ENCODE results near the gene LIFR. TPM values are rescaled to one million over a fixed set of nuclear protein-coding genes. Genes with fewer than 3 reads are reported as not detected.
"Not testable (repeated sequence)": the region's sequence is repeated elsewhere in the genome, so short reads cannot be mapped to it uniquely, and the experiment has no call there.

The LIFR gene
- total and polyA plus RNA-seq, 7 donors: 0.23 to 79.6 (median 43.0) TPM

GRCh38 chr5:38528162-38528703, 28.2 kb downstream of the LIFR start:
- Histone ChIP-seq H3K27me3 (no peaks in the 10 kb centered on the region), H3K36me3 (peaks cover 0 to 34% (median 6%) of the 10 kb centered on the region in 4 donors), H3K4me1 (peaks cover 0 to 8% (median 0%) of the 10 kb centered on the region in 4 donors), H3K4me3 (no peak overlapping the region), H3K27ac (no peak overlapping the region), H3K9me3 (no peaks in the 10 kb centered on the region)
- TF ChIP-seq POLR2AphosphoS5 (IDR thresholded peaks at IDR 0.05) (no peak), EP300 (IDR thresholded peaks at IDR 0.05) (no peak), POLR2A (IDR thresholded peaks at IDR 0.05) (no peak), CTCF (IDR thresholded peaks at IDR 0.05) (no peak)
- WGBS, 2 donors: 42 to 53% methylated on average over 3 of the region's 3 CpGs
- no peak for DNase-seq
- intact Hi-C loops (cut with DNase I): no loop called here

- Histone ChIP-seq H3K36me3 (peaks cover 0 to 41% (median 6%) of the 10 kb centered on the region in 4 donors), H3K4me3 (no peak overlapping the region), H3K4me1 (peaks cover 0 to 8% (median 0%) of the 10 kb centered on the region in 4 donors), H3K27me3 (no peaks in the 10 kb centered on the region), H3K27ac (no peak overlapping the region), H3K9me3 (no peaks in the 10 kb centered on the region)
- no peak for TF ChIP-seq EP300 (IDR thresholded peaks at IDR 0.05)
- intact Hi-C loops (cut with DNase I): no loop called here
- WGBS, 2 donors: 70 to 90% methylated on average over 2 of the region's 2 CpGs
- no peak for DNase-seq
Observed at GRCh38 chr5:38527475-38527874, 29.0 kb downstream of the LIFR start.

- peaks cover 7 to 54% (median 12%) of the 10 kb centered on the region in 4 donors for H3K36me3 ChIP-seq
- no peak for TF ChIP-seq POLR2AphosphoS5 (IDR thresholded peaks at IDR 0.05)
- no peak for TF ChIP-seq EP300 (IDR thresholded peaks at IDR 0.05)
- TF ChIP-seq POLR2A (IDR thresholded peaks at IDR 0.05): no peak
- TF ChIP-seq CTCF (IDR thresholded peaks at IDR 0.05): no peak
- intact Hi-C loops (cut with DNase I): no loop called here
- H3K9me3 ChIP-seq: no peaks in the 10 kb centered on the region
- no peaks in the 10 kb centered on the region for H3K27me3 ChIP-seq
- no peak for DNase-seq
- H3K27ac ChIP-seq: no peak overlapping the region
- H3K4me3 ChIP-seq: no peak overlapping the region
- WGBS, 2 donors: 63 to 83% methylated on average over 3 of the region's 3 CpGs
- H3K4me1 ChIP-seq: no peaks in the 10 kb centered on the region
Observed at GRCh38 chr5:38524022-38524421, 32.4 kb downstream of the LIFR start.

GRCh38 chr5:38519476-38519875, 37.0 kb downstream of the LIFR start:
- H3K9me3 ChIP-seq: no peaks in the 10 kb centered on the region
- TF ChIP-seq CTCF (IDR thresholded peaks at IDR 0.05) (no peak), POLR2A (IDR thresholded peaks at IDR 0.05) (no peak), EP300 (IDR thresholded peaks at IDR 0.05) (no peak), POLR2AphosphoS5 (IDR thresholded peaks at IDR 0.05) (no peak)
- WGBS, 2 donors: 93 to 95% methylated on average over 3 of the region's 3 CpGs
- intact Hi-C loops (cut with DNase I): no loop called here
- H3K36me3 ChIP-seq: peaks cover 5 to 31% (median 8%) of the 10 kb centered on the region in 4 donors
- H3K4me1 ChIP-seq: no peaks in the 10 kb centered on the region
- DNase-seq: no peak
- no peak overlapping the region for H3K27ac ChIP-seq
- no peak overlapping the region for H3K4me3 ChIP-seq
- H3K27me3 ChIP-seq: no peaks in the 10 kb centered on the region

- Histone ChIP-seq H3K27me3 (no peaks in the 10 kb centered on the region), H3K36me3 (peaks cover 5 to 22% (median 8%) of the 10 kb centered on the region in 4 donors), H3K27ac (no peak overlapping the region), H3K4me1 (no peaks in the 10 kb centered on the region), H3K9me3 (no peaks in the 10 kb centered on the region), H3K4me3 (no peak overlapping the region)
- no peak for DNase-seq
- intact Hi-C loops (cut with DNase I): no loop called here
- 55 to 84% methylated on average over 1 of the region's 1 CpG for WGBS, 2 donors
- no peak for TF ChIP-seq POLR2AphosphoS5 (IDR thresholded peaks at IDR 0.05)
- no peak for TF ChIP-seq EP300 (IDR thresholded peaks at IDR 0.05)
- TF ChIP-seq POLR2A (IDR thresholded peaks at IDR 0.05): no peak
- TF ChIP-seq CTCF (IDR thresholded peaks at IDR 0.05): no peak
Observed at GRCh38 chr5:38518341-38518740, 38.1 kb downstream of the LIFR start.

- H3K36me3 ChIP-seq; DNase-seq; H3K4me3 ChIP-seq; intact Hi-C loops (cut with DNase I); H3K27ac ChIP-seq; H3K9me3 ChIP-seq; H3K4me1 ChIP-seq; H3K27me3 ChIP-seq: not testable (repeated sequence)
- 94 to 96% methylated on average over 3 of the region's 3 CpGs for WGBS, 2 donors
Observed at GRCh38 chr5:38516649-38517048, 39.8 kb downstream of the LIFR start.

Measured in sigmoid colon (tissue), 7 donors.